Omental fat pad (tissue), 4 donors: ENCODE measurements around the gene GMDS. TPM values are rescaled to one million over a fixed set of nuclear protein-coding genes. Genes with fewer than 3 reads are reported as not detected.

Experiments used
- ATAC-seq: fragments of 150-250 bp; one replicate; pipeline ENCODE4 v1.9.1; 2016; ENCODE audit warnings: mild to moderate bottlenecking, moderate library complexity; ENCODE audit not compliant: low FRiP score
- DNase-seq: peaks from one replicate; pipeline ENCODE4 v3.0.0-alpha.2; 2019; ENCODE audit warnings: low spot score
- total RNA-seq, 4 donors: library from RNA; depleted of rRNA; stranded (reverse); fragments of >200 nt; gene quantifications; one replicate each; pipeline ENCODE4 v1.1.0, GENCODE V29; 2016
- TF ChIP-seq, protein P1 (sequence below), 3 donors: fragments of 450-650 bp; IDR thresholded peaks; one replicate each; pipeline ENCODE4 v1.5.1; 2016 to 2017; ENCODE audit warnings: antibody characterized with exemption in 3 of 3, mild to moderate bottlenecking in 3 of 3, moderate library complexity in 2 of 3

GMDS gene
- total RNA-seq, 4 donors from 2014 or later = 5.6 to 20.6 (median 10.7) TPM

DNA sequence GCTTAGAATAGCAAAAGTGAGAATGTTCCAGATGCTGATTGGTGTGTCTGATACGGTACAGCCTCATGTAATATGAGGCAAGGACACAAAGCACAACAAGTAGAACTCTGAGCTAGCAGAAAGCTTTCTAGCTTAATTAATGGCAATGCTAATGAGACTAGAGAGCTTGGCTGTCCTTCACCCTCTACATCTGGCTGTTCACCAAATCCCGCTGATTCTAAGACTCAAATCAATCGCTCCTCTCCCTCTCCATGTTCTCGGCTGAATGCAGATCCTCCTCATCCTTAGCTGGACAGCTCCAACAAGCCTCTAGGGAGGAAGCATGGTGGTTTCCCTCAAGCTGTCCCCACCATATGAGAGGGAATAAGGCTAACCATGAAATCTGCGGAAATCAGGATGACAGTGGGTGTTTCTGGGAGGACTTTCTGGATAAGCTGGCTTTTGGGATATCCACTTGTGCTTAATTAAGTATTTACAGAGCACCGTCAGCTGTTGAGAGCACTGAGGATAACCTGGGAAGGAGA lies 506.8 kb downstream of the GMDS start:
- ATAC-seq = no peak
- no peak for DNase-seq
- TF ChIP-seq, protein P1, sequence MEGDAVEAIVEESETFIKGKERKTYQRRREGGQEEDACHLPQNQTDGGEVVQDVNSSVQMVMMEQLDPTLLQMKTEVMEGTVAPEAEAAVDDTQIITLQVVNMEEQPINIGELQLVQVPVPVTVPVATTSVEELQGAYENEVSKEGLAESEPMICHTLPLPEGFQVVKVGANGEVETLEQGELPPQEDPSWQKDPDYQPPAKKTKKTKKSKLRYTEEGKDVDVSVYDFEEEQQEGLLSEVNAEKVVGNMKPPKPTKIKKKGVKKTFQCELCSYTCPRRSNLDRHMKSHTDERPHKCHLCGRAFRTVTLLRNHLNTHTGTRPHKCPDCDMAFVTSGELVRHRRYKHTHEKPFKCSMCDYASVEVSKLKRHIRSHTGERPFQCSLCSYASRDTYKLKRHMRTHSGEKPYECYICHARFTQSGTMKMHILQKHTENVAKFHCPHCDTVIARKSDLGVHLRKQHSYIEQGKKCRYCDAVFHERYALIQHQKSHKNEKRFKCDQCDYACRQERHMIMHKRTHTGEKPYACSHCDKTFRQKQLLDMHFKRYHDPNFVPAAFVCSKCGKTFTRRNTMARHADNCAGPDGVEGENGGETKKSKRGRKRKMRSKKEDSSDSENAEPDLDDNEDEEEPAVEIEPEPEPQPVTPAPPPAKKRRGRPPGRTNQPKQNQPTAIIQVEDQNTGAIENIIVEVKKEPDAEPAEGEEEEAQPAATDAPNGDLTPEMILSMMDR (IDR thresholded peaks at IDR 0.05) = no peak

DNA sequence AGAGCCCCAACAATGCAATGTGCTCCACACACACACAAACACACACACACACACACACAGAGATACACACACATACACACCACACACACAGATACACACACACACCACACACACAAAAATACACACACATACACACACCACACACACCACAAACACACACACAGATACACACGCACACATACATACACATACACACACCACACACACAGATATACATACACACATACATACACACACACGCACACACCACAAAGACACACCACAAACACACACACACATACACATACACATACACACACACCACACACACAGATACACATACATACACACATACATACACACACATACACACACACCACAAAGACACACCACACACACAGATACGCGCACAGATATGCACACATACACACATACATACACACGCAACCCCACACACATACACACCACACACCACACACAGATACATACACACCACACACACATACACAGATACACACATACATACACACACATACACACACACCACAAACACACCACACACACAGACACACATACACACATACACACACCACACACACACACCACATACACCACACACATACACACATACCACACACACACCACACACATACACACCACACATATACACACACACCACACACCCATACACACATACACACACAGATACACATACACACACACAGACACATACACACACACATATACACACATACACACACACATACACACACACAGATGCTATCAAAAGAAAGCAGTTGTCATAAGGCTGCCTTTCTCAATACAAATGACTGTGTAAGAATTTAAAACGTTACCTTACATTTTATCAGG lies 507.7 kb downstream of the GMDS start:
- DNase-seq = no peak
- ATAC-seq = no peak
- TF ChIP-seq, protein P1 (IDR thresholded peaks at IDR 0.05) = no peak

DNA sequence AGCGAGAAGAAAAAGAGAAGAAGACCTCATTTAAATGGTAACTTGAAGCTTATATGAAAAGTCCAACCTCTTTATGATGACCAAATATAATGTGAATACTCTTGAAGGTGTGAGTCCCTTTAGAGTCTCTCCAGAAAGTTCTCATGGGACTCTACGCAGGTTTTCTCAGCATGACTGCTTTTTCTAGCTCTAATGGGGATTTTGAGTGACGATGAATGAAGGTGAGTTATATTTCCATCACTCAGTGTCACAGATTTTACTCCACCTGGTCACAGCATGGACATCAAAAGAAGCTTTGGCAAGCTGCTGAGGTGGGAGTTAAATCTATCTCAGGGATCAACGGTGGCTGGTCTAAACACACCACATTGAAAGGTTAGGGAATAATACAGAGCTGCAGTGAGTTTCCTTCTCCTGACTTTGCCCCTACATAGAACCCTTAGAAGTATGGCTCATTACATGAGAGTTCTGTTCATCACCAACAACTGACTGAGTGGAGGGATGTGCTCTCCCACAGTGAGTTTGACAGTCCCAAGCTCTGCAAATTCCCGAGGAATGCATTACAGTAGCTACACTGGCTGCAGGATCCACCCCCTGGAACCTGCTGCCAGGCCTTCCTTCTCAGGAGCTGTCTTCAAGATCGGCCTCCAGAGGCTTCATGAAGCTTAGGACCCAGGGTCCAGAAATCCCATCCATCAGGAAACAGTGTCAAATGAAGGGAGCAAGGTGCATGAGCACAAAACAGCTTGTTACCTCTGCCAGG lies 508.9 kb downstream of the GMDS start:
- ATAC-seq = no peak
- DNase-seq = no peak
- TF ChIP-seq, protein P1 (IDR thresholded peaks at IDR 0.05) = no peak

DNA sequence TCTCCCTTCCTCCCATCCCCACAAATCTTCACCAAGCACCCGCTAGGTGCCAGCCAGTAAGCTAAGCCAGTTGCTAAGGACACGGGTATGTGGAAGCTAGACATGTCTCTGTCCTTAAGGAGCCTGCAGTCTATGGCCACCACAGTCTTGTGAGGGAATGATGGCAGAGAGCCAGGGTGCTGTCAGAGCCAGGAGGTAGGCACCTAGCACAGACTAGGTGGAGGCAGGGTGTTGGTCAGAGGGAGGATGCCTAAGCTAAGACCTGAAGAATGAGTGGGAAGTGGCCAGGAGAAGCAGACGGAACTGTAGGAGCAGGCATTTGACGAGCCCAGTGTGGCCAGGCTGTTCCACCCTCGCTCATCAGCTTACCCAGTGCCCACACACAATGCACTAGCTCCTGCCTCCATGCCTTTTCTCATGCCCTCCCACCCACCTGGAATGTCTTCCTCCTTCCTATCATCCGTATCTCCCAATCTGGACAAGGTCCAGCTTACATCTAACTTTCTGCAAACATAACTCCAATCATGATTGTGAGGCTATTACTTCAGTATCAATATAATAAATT lies 510.1 kb downstream of the GMDS start:
- TF ChIP-seq, protein P1 (IDR thresholded peaks at IDR 0.05) = no peak
- DNase-seq (no peak), ATAC-seq (no peak)

DNA sequence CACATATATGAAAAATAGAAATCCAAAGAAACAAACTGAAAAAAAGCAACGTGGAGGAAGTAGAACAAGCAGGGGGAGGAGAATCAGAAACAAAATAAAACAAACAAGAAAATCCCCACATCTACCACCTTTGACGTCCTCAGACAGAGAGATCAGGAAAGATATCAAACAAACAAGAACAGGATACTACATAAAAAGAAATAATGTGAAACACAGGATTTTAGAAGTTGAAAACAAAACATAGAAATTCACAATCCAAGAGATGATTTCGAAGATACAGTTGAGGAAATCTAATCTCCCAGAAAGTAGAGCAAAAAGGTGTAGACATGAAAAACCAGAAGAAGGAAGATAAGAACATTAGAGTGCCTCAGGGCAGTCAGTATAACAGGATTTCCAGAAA lies 514.5 kb downstream of the GMDS start:
- no peak for ATAC-seq
- TF ChIP-seq, protein P1 (IDR thresholded peaks at IDR 0.05) = no peak
- DNase-seq = no peak

DNA sequence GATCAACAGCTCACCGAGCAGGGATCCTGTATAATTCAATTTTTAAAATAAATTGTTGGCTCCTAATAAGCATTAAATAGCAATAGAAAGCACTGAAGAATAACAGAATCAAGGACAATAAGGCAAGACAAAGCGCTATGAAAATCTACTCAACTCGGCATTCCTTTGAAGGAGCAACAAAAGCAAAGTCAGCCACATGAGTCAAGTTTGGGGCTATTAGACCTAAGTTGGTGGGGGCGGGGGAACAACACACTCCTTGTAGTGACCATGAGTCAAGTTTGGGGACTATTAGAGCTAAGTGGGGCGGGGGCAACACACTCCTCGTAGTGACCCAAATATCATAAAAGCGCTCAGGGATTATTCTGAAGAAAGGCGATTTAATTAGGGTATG lies 515.7 kb downstream of the GMDS start:
- no peak for DNase-seq
- ATAC-seq = no peak
- TF ChIP-seq, protein P1 (IDR thresholded peaks at IDR 0.05) = no peak
